ENCODE data around the gene NOM1.
"Not testable (repeated sequence)": the region's sequence is repeated elsewhere in the genome, so short reads cannot be mapped to it uniquely, and the experiment has no call there.

DNA sequence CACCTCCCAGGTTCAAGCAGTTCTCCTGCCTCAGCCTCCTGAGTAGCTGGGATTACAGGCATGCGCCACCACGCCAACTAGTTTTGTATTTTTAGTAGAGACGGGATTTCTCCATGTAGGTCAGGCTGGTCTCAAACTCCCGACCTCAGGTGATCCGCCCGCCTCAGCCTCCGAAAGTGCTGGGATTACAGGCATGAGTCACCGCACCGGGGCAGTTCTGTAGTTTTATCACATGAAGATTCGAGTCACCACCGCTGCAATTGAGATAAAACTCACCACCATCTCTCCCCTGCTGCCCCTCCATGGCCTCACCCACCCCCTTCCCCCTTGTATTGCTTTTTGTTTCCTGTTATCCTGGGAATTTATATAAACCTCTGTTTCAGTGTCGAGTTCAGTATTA is 3.7 kb downstream of the NOM1 start:
- TF ChIP-seq, protein P1, sequence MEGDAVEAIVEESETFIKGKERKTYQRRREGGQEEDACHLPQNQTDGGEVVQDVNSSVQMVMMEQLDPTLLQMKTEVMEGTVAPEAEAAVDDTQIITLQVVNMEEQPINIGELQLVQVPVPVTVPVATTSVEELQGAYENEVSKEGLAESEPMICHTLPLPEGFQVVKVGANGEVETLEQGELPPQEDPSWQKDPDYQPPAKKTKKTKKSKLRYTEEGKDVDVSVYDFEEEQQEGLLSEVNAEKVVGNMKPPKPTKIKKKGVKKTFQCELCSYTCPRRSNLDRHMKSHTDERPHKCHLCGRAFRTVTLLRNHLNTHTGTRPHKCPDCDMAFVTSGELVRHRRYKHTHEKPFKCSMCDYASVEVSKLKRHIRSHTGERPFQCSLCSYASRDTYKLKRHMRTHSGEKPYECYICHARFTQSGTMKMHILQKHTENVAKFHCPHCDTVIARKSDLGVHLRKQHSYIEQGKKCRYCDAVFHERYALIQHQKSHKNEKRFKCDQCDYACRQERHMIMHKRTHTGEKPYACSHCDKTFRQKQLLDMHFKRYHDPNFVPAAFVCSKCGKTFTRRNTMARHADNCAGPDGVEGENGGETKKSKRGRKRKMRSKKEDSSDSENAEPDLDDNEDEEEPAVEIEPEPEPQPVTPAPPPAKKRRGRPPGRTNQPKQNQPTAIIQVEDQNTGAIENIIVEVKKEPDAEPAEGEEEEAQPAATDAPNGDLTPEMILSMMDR (IDR thresholded peaks at IDR 0.05) = not testable (repeated sequence)
- not testable (repeated sequence) for TF ChIP-seq EZH2 (IDR thresholded peaks at IDR 0.05; ENCODE audit: borderline replicate concordance, insufficient read depth, low read depth, low read length, poor library complexity, severe bottlenecking)

Measured in B cell (primary cell).